Left renal pelvis (tissue), 4 donors: ENCODE data around the gene MYL12B. TPM values are rescaled to one million over a fixed set of nuclear protein-coding genes. Genes with fewer than 3 reads are reported as not detected.
"Not testable (repeated sequence)": the region's sequence is repeated elsewhere in the genome, so short reads cannot be mapped to it uniquely, and the experiment has no call there.

Experiments
- DNase-seq, 4 donors: peaks; one replicate each; pipeline ENCODE4 v3.0.0-alpha.2; 2013; ENCODE audit warnings: low read depth in 4 of 4, low spot score in 3 of 4
- polyA plus RNA-seq, 4 donors: library from polyadenylated mRNA; unstranded; fragments of 120-200 nt; gene quantifications; one replicate each; pipeline ENCODE4 v1.2.1, GENCODE V29; 2013; ENCODE audit not compliant: insufficient read length in 4 of 4

The MYL12B gene
- polyA plus RNA-seq, 4 donors: 487 to 698 (median 624) TPM

DNA sequence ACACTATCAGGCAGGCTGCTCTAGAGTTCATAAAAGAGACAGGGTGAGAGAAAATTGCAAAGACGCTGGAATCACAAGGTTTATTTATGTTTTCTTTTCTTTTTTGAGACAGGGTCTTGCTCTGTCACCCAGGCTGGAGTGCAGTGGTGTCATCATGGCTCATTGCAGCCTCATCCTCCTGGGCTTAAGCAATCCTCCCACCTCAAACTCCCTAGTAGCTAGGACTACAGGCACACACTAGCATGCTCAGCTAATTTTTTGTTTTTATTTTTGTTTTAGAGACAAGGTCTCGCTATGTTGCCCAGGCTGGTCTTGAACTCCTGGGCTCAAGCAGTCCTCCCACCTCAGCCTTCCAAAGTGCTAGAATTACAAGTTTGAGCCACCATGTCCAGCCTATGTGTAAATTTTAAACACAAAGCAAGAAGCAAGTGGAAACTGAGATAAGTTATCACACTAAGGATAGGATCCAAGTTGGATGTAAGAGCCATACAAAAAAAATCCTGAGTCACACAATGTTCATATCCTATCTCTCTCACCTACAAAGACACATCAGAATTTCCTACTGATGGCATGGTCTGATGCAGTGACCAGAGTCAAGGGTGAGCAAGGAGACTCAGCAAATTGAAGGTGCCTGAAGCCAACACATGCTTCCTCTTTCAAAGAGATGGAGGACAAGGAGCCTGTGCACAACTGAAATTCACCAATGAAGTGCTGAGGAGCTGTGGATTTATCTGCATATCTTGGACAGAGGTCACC lies 31.4 kb downstream of the MYL12B start:
- no peak for DNase-seq

- no peak for DNase-seq
Measured at GRCh38 chr18:3294435-3295080, 32.6 kb downstream of the MYL12B start.

GRCh38 chr18:3297025-3297984 lies 35.4 kb downstream of the MYL12B start:
- DNase-seq: peak; percentile 73 to 80 (median 76)

- no peak for DNase-seq
Measured at GRCh38 chr18:3304832-3305231, 42.9 kb downstream of the MYL12B start.

DNA sequence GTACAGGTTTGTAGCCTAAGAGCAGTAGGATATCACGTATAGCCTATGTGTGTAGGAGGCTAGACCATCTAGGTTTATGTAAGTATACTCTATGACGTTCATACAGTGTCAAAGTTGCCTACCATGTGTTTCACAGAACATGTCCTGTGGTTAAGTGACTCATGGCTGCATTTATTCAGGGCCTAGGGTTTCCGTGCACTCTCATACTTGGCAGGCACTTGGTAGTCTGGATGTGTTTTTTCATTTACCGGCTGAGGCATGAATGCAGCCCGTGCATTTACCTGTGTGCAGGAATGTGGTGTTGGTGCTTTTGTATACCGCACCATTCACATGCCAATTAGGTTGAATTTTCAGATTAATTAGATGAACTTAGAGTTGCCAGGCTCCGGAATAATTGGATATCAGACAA lies 43.4 kb downstream of the MYL12B start:
- DNase-seq: no peak

- DNase-seq: no peak
Measured at GRCh38 chr18:3305933-3306332, 44.0 kb downstream of the MYL12B start.

GRCh38 chr18:3306391-3306790 lies 44.5 kb downstream of the MYL12B start:
- DNase-seq: no peak

DNA sequence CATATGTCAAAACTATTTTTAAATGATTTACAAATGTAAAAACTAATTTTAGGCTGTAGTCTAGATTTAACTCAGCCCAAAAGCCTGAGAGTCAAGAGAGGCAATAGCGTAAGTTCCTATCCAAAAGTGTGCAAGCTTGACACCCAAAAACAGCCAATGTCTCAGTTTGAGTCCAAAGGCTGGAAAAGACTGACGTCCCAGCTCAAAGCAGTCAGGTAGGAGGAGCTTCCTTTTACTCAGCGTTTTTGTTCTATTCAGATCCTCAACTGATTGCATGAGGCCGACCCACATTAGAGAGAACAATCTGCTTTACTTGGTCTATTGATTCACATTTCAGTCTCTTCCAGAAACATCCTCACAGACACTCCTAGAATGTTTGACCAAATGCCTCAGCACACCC lies 51.8 kb downstream of the MYL12B start:
- no peak for DNase-seq

DNA sequence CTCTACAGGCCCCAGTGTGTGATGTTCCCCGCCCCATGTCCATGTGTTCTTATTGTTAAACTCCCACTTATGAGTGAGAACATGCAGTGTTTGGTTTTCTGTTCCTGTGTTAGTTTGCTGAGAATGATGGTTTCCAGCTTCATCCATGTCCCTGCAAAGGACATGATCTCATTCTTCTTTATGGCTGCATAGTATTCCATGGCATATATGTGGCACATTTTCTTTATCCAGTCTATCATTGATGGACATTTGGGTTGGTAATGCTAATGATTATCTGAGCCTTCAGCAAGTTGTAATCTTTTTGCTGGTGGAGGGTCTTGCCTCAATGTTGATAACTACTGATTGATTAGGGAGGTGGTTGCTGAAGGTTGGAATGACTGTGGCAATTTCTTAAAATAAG lies 53.4 kb downstream of the MYL12B start:
- not testable (repeated sequence) for DNase-seq

GRCh38 chr18:3319399-3319798 lies 57.5 kb downstream of the MYL12B start:
- no peak for DNase-seq

- DNase-seq: no peak
Measured at GRCh38 chr18:3319894-3320454, 58.0 kb downstream of the MYL12B start.

DNA sequence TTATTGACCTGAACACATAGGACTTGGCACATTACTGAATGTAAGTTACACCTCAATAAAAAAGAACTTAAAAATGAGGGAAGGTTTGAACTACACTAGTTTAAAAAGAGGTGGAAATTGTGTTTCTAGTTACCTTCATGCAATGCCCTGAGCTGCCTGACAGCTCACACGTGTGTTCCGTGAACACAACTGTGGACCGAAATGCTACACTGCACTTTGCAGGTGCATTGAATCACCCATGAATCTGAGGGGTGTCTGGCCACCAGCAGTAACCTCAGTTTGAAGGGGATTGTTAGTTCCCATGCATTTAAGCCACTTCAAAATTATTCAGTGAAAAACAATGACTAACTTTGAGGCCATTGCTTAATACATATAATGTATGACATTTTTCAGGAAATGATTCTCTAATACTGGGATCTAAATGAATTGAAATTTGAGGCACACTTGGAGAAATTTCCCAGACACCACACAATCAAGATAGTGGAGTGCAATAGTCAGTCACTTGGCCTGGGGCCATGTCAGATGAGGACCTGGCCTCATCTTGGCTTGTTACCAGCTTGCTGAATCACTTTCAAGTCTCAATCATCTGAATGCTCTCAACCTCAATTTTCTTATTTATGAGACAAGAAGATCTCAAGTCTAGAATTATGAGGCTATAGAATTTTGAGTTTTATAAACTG lies 59.3 kb downstream of the MYL12B start:
- no peak for DNase-seq

DNA sequence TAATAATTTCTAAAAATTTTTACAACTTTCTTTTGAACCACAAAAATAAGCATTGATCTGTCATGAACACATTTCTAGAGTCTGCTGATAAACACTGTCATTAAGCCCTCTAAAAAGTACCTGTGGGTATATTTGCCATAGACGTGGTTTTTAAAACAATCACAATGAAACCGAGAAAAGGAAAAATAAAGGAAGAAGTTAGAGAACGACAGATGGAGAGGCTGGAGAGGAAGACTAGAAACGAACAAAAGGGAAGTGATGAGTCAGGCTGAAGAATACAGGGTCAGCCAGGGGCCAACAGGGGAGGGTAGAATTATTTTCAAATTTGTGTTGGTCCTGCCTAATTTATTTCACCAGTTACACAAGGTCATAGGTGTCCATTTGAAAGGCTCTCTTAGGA lies 62.0 kb downstream of the MYL12B start:
- no peak for DNase-seq

Other genes with a start within 250 kb of the MYL12B start
- gene LPIN2, start 249.0 kb upstream of the MYL12B start, polyA plus RNA-seq: 10 to 100 TPM; 38.5 to 42.0 (median 39.7) TPM
- gene MYOM1, start 42.2 kb upstream of the MYL12B start, polyA plus RNA-seq: 10 to 100 TPM in 1 of 4 donors, 1 to 10 TPM in 3; 6.7 to 11.7 (median 7.7) TPM
- gene MYL12A, start 14.3 kb upstream of the MYL12B start, polyA plus RNA-seq: 100 to 1,000 TPM; 374 to 461 (median 411) TPM
- 10 to 100 TPM; 68.6 to 97.4 (median 84.8) TPM for gene TGIF1, start 188.0 kb downstream of the MYL12B start, polyA plus RNA-seq